ENCODE measurements around the gene DRC1.

GRCh38 chr2:26484579-26484978 lies 82.9 kb downstream of the DRC1 start:
- TF ChIP-seq CTCF (conservative IDR thresholded peaks at IDR 0.05; ENCODE audit: low read depth, low read length) (no peak), EZH2 (IDR thresholded peaks at IDR 0.05; ENCODE audit: borderline replicate concordance, low read depth, low read length, poor library complexity, severe bottlenecking) (no peak)

All from A673 (cell line).